T-cell (primary cell): ENCODE measurements around the gene SEC14L1. TPM values are rescaled to one million over a fixed set of nuclear protein-coding genes. Genes with fewer than 3 reads are reported as not detected.

Experiments
- ATAC-seq, 4 experiments: fragments of 200-7000 bp in 3 of 4; fragments of 150-1000 bp in 1 of 4; cut with Tn5 transposase; replicated peaks in 1 of 4; 1 replicate in 3 of 4; 2 replicates in 1 of 4; pipeline ENCODE4 v1.10.0; 2021; ENCODE audit warnings: moderate library complexity in 3 of 4, mild to moderate bottlenecking in 2 of 4, moderate number of reproducible peaks in 1 of 4
- CTCF ChIA-PET, 2 donors: fragments of 300-600 bp; sonication (Branson Sonifier 250); formaldehyde crosslinking; loops; one replicate each; lab custom pipeline; 2022; ENCODE audit warnings: antibody characterized with exemption in 2 of 2; lab: Charles Lee
- POLR2A ChIA-PET, 2 donors: fragments of 300-600 bp; sonication (Branson Sonifier 250); formaldehyde crosslinking; loops; one replicate each; lab custom pipeline; 2022; ENCODE audit warnings: antibody characterized with exemption in 2 of 2; lab: Charles Lee
- DNase-seq, 35 experiments: peaks; one replicate each; pipeline versions ENCODE4 v3.0.0 to v3.0.0-alpha.2; 2013 to 2023
- H3K27ac ChIP-seq: one replicate; pipeline ENCODE4 v1.5.1; 2013; ENCODE audit warnings: low read length
- H3K27me3 ChIP-seq, 2 experiments: replicated peaks in 1 of 2; 1 replicate in 1 of 2; 2 replicates in 1 of 2; pipeline versions ENCODE4 v1.6.1 to v1.7.0; 2013; ENCODE audit warnings: low read length in 1 of 2, mixed read lengths in 1 of 2; ENCODE audit not compliant: control insufficient read depth in 2 of 2, insufficient read depth in 2 of 2; ENCODE audit errors: extremely low read depth in 1 of 2
- H3K36me3 ChIP-seq, 2 donors: 1 replicate in 1 of 2; 2 replicates in 1 of 2; pipeline versions ENCODE4 v1.6.1 to v1.7.0; 2013; ENCODE audit warnings: low read length in 1 of 2; ENCODE audit not compliant: control insufficient read depth in 2 of 2, insufficient read depth in 1 of 2; ENCODE audit errors: extremely low read depth in 1 of 2
- H3K4me1 ChIP-seq, 2 experiments: 1 replicate in 1 of 2; 2 replicates in 1 of 2; pipeline versions ENCODE4 v1.6.1 to v1.7.0; 2013; ENCODE audit warnings: low read length in 2 of 2, mixed read lengths in 1 of 2; ENCODE audit not compliant: insufficient read depth in 2 of 2, control insufficient read depth in 1 of 2; ENCODE audit errors: extremely low read depth in 1 of 2
- H3K4me3 ChIP-seq, 2 donors: 1 replicate in 1 of 2; 2 replicates in 1 of 2; pipeline versions ENCODE4 v1.5.1 to v1.7.0; 2013; ENCODE audit warnings: mild to moderate bottlenecking in 2 of 2, low read length in 1 of 2, moderate library complexity in 1 of 2; ENCODE audit not compliant: control insufficient read depth in 1 of 2; ENCODE audit errors: extremely low read depth in 1 of 2
- H3K9me3 ChIP-seq: 2 replicates; pipeline ENCODE4 v1.7.0; 2013
- H3K27ac Mint-ChIP-seq, 2 donors: one replicate each; pipeline ENCODE4 v1.8.0; 2020 to 2021; ENCODE audit warnings: mild to moderate bottlenecking in 2 of 2, mixed read lengths in 2 of 2
- H3K27me3 Mint-ChIP-seq, 2 donors: one replicate each; pipeline ENCODE4 v1.8.0; 2021 to 2022; ENCODE audit warnings: mixed read lengths in 2 of 2
- H3K36me3 Mint-ChIP-seq: one replicate; pipeline ENCODE4 v1.8.0; 2021; ENCODE audit warnings: mixed read lengths
- H3K4me1 Mint-ChIP-seq, 3 donors: one replicate each; pipeline ENCODE4 v1.8.0; 2020 to 2022; ENCODE audit warnings: mixed read lengths in 3 of 3, mild to moderate bottlenecking in 1 of 3
- H3K4me3 Mint-ChIP-seq, 3 donors: one replicate each; pipeline ENCODE4 v1.8.0; 2020 to 2022; ENCODE audit warnings: mild to moderate bottlenecking in 3 of 3, mixed read lengths in 3 of 3, moderate library complexity in 3 of 3
- H3K9me3 Mint-ChIP-seq, 3 donors: one replicate each; pipeline ENCODE4 v1.8.0; 2020 to 2022; ENCODE audit warnings: mixed read lengths in 3 of 3
- WGBS: methylation state at CpG from one replicate; pipeline ENCODE4 v1.1.5; 2013; ENCODE audit warnings: missing lambda C conversion rate; ENCODE audit not compliant: insufficient coverage; 5-methylcytosine and 5-hydroxymethylcytosine counted together
- total RNA-seq, 35 experiments: library from RNA in 6 of 35; stranded (reverse) in 6 of 35; fragments of 120-200 nt in 1 of 35; gene quantifications; one replicate each; pipeline versions ENCODE4 v1.2.1 to v1.2.4 and lab custom pipeline; 2013 to 2026

Gene SEC14L1
- total RNA-seq, 5 donors from 2014 or later (not counting 1 experiment from before 2014, with no cell fraction given) = 36.9 to 71.6 (median 46.2) TPM

DNA sequence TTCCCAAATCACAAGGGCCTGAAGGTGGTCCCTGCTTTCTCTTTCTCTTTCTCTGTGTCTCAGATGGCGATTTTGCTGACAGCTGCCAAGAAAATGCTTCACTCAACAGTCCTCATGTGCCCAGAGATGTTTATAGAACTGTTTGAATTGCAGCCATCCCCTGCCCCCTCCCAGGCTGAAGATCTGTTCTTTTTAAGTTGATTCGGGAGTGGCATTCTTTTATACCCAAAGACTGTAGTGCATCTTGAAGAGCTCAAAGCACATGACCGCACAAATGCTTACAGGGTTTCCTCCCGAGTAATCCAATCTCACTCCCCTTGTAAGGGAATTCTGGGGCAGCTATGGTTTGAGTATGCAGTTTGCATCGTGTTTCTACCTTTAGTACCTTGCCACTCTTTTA lies 75.7 kb downstream of the SEC14L1 start:
- WGBS = 83% methylated on average over 1 of the region's 5 CpGs
- Mint-ChIP-seq H3K9me3 (no peaks in the 10 kb centered on the region), H3K4me3 (no peak overlapping the region), H3K36me3 (peaks cover 43% of the 10 kb centered on the region), H3K27ac (peak overlapping the region; percentile 3 to 19), H3K4me1 (peaks cover 0 to 4% (median 2%) of the 10 kb centered on the region in 3 donors), H3K27me3 (no peaks in the 10 kb centered on the region)
- ATAC-seq (no peak), DNase-seq (no peak)
- Histone ChIP-seq H3K27me3 (no peaks in the 10 kb centered on the region), H3K4me1 (no peaks in the 10 kb centered on the region), H3K27ac (no peak overlapping the region), H3K9me3 (no peaks in the 10 kb centered on the region), H3K4me3 (no peak overlapping the region), H3K36me3 (peaks cover 31 to 44% of the 10 kb centered on the region in 2 donors)
- ChIA-PET CTCF (interaction anchor here (0.5 to 0.7 kb wide), 2 partner anchors 20 to 98 kb away, joined by 3 to 13 read pairs; no protein-coding TSS in a partner anchor), POLR2A (no interaction called here)

DNA sequence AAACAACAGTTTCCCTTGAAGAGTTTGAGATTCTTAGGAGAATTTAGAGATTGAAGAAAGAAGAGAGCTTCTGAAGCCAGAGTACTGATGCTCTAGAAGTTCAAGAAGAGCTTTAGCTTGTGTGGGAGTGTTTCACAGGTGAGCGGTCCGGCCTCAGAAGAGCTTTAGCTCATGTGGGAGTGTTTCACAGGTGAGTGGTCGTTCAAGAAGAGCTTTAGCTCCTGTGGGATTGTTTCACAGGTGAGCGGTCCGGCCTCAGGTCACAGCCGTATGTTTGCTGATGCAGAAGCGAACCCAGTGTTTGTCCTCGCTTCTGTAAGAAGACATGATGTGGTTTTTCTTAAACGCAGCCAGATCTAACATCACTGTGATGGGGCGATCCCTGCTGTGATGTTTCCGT lies 76.4 kb downstream of the SEC14L1 start:
- WGBS = 97% methylated on average over 8 of the region's 11 CpGs
- H3K27ac ChIP-seq = no peak overlapping the region
- no peaks in the 10 kb centered on the region for H3K4me1 ChIP-seq
- H3K4me3 ChIP-seq = no peak overlapping the region
- ATAC-seq = no peak
- no peaks in the 10 kb centered on the region for H3K9me3 ChIP-seq
- peaks cover 29 to 38% of the 10 kb centered on the region in 2 donors for H3K36me3 ChIP-seq
- POLR2A ChIA-PET = no interaction called here
- no peaks in the 10 kb centered on the region for H3K9me3 Mint-ChIP-seq
- no peaks in the 10 kb centered on the region for H3K27me3 Mint-ChIP-seq
- H3K27me3 ChIP-seq = no peaks in the 10 kb centered on the region
- H3K4me3 Mint-ChIP-seq = no peak overlapping the region
- H3K27ac Mint-ChIP-seq = no peak overlapping the region
- CTCF ChIA-PET = interaction anchor here in 1 of 2 donors (0.7 kb wide), 1 partner anchor 97 kb away, joined by 3 read pairs; no protein-coding TSS in a partner anchor
- peaks cover 0 to 2% (median 0%) of the 10 kb centered on the region in 3 donors for H3K4me1 Mint-ChIP-seq
- peaks cover 37% of the 10 kb centered on the region for H3K36me3 Mint-ChIP-seq
- DNase-seq = no peak

DNA sequence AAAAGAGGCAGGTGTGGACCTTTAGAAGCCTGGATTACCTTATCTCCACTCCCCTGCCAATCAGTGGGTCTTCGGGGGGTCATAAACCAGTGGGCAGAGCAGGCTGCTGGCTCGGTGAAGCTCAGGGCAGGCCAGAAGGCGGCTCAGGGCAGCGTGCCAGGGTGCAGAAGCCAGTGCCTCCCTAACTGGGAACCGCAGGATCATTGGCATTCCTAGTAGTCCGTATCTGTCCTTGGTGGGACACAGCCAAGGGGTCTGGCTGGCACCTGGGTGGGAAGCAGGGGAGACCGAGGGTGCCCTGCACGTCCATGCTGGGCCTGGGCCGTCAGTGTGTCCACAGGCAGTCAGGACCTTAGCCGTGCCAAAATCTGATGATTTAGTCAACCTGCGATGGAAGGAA lies 76.8 kb downstream of the SEC14L1 start:
- Mint-ChIP-seq H3K27me3 (no peaks in the 10 kb centered on the region), H3K9me3 (no peaks in the 10 kb centered on the region), H3K4me3 (no peak overlapping the region), H3K27ac (no peak overlapping the region), H3K36me3 (peaks cover 32% of the 10 kb centered on the region), H3K4me1 (peaks cover 0 to under 1% (median 0%) of the 10 kb centered on the region in 3 donors)
- DNase-seq (no peak), ATAC-seq (peak in 1 of 4 experiments; percentile 21)
- H3K27me3 ChIP-seq = no peaks in the 10 kb centered on the region
- ChIA-PET POLR2A (no interaction called here), CTCF (no interaction called here)
- no peak overlapping the region for H3K4me3 ChIP-seq
- H3K27ac ChIP-seq = no peak overlapping the region
- H3K9me3 ChIP-seq = no peaks in the 10 kb centered on the region
- H3K4me1 ChIP-seq = no peaks in the 10 kb centered on the region
- 99% methylated on average over 11 of the region's 11 CpGs for WGBS
- peaks cover 26 to 33% of the 10 kb centered on the region in 2 donors for H3K36me3 ChIP-seq

GRCh38 chr17:77218902-77219301 lies 78.1 kb downstream of the SEC14L1 start:
- H3K36me3 Mint-ChIP-seq = peaks cover 25% of the 10 kb centered on the region
- no peak overlapping the region for H3K27ac Mint-ChIP-seq
- Histone ChIP-seq H3K36me3 (peaks cover 16 to 20% of the 10 kb centered on the region in 2 donors), H3K27ac (no peak overlapping the region), H3K9me3 (no peaks in the 10 kb centered on the region), H3K4me1 (no peaks in the 10 kb centered on the region), H3K27me3 (no peaks in the 10 kb centered on the region), H3K4me3 (no peak overlapping the region)
- H3K9me3 Mint-ChIP-seq = no peaks in the 10 kb centered on the region
- ChIA-PET CTCF (interaction anchor here in 1 of 2 donors (0.7 kb wide), 1 partner anchor 30 kb away, joined by 3 read pairs; no protein-coding TSS in a partner anchor), POLR2A (no interaction called here)
- no peaks in the 10 kb centered on the region for H3K4me1 Mint-ChIP-seq
- H3K4me3 Mint-ChIP-seq = no peak overlapping the region
- no peak for DNase-seq
- WGBS = 87% methylated on average over 9 of the region's 10 CpGs
- ATAC-seq = no peak
- H3K27me3 Mint-ChIP-seq = no peaks in the 10 kb centered on the region

- Mint-ChIP-seq H3K4me1 (no peaks in the 10 kb centered on the region), H3K9me3 (peaks cover 3 to 7% (median 3%) of the 10 kb centered on the region in 3 donors), H3K27me3 (no peaks in the 10 kb centered on the region), H3K36me3 (peaks cover 8% of the 10 kb centered on the region), H3K4me3 (no peak overlapping the region), H3K27ac (no peak overlapping the region)
- Histone ChIP-seq H3K4me1 (no peaks in the 10 kb centered on the region), H3K27me3 (no peaks in the 10 kb centered on the region), H3K4me3 (no peak overlapping the region), H3K9me3 (no peaks in the 10 kb centered on the region), H3K36me3 (peaks cover under 1 to 7% of the 10 kb centered on the region in 2 donors), H3K27ac (no peak overlapping the region)
- ChIA-PET POLR2A (no interaction called here), CTCF (no interaction called here)
- no peak for DNase-seq
- WGBS = 86% methylated on average over 6 of the region's 7 CpGs
- no peak for ATAC-seq
Measured at GRCh38 chr17:77222356-77222755, 81.6 kb downstream of the SEC14L1 start.

DNA sequence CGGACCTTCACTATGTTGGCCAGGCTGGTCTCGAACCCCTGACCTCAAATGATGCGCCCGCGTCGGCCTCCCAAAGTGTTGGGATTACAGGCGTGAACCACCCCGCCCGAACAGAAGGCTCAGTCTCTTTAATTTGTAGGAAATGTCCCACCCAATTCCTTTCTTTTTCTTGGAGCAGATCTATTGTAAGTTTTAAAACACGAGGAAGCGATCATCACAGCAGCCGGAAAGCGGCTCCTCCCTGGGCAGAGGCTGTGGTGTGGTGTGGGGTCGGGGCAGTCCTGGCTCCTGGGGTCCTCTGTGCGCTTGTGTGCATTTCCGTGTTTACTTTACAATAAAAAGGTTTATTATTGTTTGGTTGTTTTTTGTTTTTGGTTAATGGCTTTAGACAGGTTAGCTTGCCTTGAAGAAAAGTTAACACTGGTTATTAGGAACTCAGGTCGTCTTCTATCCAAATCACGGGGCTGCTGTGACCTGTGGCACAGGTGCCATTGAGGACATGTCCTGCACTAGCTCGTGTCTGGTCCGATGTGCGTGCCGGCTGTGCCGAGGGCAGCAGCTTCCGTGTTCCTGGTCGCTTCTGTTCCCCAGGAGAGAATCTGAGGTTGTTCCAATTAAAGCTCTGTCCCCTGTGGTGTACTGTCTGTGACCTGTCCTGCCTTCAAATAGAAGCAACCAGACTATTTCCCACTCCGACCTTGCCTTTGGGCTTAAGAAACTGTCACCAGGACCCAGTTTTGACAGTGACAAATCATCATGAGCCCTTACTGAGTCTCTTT lies 83.1 kb downstream of the SEC14L1 start:
- no peaks in the 10 kb centered on the region for H3K4me1 ChIP-seq
- whole genome bisulfite sequencing = 93% methylated on average over 13 of the region's 26 CpGs
- no peaks in the 10 kb centered on the region for H3K27me3 ChIP-seq
- Mint-ChIP-seq H3K27ac (no peak overlapping the region), H3K4me3 (no peak overlapping the region), H3K36me3 (peaks cover 4% of the 10 kb centered on the region), H3K9me3 (peaks cover 3 to 7% (median 3%) of the 10 kb centered on the region in 3 donors), H3K4me1 (no peaks in the 10 kb centered on the region), H3K27me3 (no peaks in the 10 kb centered on the region)
- no peak overlapping the region for H3K4me3 ChIP-seq
- no peaks in the 10 kb centered on the region for H3K9me3 ChIP-seq
- H3K27ac ChIP-seq = no peak overlapping the region
- no peak for ATAC-seq
- DNase-seq = no peak
- POLR2A ChIA-PET = no interaction called here
- CTCF ChIA-PET = no interaction called here
- H3K36me3 ChIP-seq = peaks cover 0 to 3% of the 10 kb centered on the region in 2 donors
